Measurements from ENCODE around the gene USP15.

USP15 gene

DNA sequence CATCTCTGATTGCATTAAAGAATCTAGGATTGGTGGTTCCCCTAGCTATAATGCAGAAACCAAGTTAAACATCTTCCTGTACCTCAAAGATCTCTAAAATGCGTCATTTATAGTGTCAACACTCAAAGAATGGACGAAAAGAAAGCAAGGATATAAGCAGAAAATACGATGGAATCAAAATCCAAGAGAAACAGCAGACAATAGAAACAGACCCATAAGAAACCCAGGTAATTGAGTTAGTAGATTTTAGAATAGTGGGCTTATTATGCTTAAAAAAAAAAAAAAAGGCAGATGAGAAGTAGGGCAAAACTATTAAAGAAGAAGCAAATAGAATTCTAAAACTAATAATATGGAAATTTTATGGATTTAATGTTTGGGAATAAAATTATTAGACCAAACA lies 44.4 kb downstream of the USP15 start:
- POLR2A ChIA-PET: no interaction called here
- CTCF ChIA-PET: interaction anchor here (1.3 to 1.7 kb wide), 2 partner anchors 10 to 27 kb away, joined by 3 read pairs; no protein-coding TSS in a partner anchor
- TF ChIP-seq, protein P1, sequence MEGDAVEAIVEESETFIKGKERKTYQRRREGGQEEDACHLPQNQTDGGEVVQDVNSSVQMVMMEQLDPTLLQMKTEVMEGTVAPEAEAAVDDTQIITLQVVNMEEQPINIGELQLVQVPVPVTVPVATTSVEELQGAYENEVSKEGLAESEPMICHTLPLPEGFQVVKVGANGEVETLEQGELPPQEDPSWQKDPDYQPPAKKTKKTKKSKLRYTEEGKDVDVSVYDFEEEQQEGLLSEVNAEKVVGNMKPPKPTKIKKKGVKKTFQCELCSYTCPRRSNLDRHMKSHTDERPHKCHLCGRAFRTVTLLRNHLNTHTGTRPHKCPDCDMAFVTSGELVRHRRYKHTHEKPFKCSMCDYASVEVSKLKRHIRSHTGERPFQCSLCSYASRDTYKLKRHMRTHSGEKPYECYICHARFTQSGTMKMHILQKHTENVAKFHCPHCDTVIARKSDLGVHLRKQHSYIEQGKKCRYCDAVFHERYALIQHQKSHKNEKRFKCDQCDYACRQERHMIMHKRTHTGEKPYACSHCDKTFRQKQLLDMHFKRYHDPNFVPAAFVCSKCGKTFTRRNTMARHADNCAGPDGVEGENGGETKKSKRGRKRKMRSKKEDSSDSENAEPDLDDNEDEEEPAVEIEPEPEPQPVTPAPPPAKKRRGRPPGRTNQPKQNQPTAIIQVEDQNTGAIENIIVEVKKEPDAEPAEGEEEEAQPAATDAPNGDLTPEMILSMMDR (IDR thresholded peaks at IDR 0.05; ENCODE audit: control extremely low read depth, extremely low read depth, low read depth, missing control alignments): no peak
- no peak for DNase-seq (ENCODE audit: extremely low spot score)

DNA sequence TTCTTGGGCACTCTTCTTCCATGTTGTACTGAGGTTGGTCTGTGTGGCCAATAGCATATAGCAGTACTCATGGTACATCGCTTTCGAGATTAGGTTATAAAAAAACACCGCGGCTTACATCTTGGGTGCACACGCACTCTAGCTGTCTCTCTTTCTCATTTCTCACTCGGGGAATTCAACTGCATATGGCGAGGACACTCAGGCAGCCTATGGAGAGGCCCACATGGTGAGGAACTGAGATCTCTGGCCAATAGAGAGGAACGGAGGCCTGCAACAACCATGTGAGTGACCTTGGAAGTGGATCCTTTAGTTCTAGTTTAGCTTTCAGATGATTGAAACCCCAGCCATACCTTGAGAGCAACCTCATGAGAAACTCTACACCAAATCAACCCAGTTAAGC lies 45.6 kb downstream of the USP15 start:
- TF ChIP-seq, protein P1 (IDR thresholded peaks at IDR 0.05; ENCODE audit: control extremely low read depth, extremely low read depth, low read depth, missing control alignments): no peak
- CTCF ChIA-PET: interaction anchor here (0.8 to 1.7 kb wide), 2 partner anchors 25 to 26 kb away, joined by 3 read pairs; no protein-coding TSS in a partner anchor
- no peak for DNase-seq (ENCODE audit: extremely low spot score)
- POLR2A ChIA-PET: no interaction called here

DNA sequence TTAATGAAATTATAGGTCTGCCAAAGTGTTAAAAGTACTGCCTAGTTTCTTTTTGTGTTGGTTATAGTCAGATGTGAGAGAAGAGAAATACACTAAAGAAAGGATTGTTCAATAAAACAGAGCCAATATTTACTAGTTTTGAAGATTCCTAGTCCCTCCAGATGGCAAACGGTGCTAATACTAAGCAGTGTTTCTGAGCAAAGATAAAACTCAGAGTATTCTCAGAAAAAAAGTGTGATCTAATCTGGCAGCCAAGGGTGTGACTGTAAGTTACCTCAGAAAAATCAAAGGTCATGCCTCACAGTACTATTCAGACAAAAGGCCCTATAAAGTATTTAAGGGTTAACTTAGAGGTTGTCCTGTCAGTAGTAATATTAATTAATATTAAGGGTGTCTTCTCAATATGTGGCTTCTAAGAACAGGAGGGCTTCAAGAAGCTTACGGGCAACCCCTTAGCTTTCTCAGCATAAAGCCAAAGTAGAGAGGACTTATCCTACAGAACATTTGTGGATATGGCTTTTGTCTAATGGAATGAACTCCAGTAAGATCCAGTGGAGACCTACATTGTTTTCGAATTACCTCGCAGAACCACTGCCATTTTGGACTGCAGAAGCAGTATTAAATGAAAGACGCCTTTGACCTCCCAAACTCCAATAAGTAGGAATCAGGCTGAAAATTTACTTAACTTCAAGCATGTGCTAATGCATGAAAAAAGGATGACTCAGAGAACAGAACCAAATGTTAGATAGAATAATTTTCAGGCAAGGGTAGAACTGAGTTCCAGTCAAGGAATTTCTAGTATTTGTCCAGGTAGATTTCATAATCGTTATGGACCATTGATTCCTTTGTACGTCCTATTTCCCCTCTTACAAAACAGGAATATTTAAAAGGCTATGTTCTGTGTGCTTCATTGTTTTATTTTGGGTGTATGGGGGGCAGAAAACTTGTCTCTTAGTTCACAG lies 46.6 kb downstream of the USP15 start:
- POLR2A ChIA-PET: no interaction called here
- TF ChIP-seq, protein P1 (IDR thresholded peaks at IDR 0.05; ENCODE audit: control extremely low read depth, extremely low read depth, low read depth, missing control alignments): no peak
- no peak for DNase-seq (ENCODE audit: extremely low spot score)
- CTCF ChIA-PET: interaction anchor here (0.8 to 1.0 kb wide), 2 partner anchors 11 to 26 kb away, joined by 3 to 7 read pairs; no protein-coding TSS in a partner anchor

DNA sequence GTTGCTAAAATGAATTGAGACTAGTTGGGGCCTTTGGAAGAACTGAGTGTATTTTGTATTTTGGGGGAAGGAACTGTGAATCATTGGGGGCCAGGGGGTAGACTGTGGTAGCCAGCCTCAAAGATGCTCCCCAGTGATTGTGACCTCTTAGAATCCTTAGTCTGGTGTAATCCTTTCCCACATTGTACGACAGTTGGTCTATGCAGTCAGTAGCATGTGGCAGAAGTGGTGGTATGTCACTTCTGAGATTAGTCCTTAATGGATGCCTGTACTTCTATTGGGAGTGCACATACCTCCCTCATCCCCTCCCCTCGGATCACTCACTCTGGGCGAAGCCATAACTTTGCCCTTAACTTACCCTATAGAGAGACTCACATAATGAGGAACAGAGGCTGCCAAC lies 48.0 kb downstream of the USP15 start:
- TF ChIP-seq, protein P1 (IDR thresholded peaks at IDR 0.05; ENCODE audit: control extremely low read depth, extremely low read depth, low read depth, missing control alignments): no peak
- POLR2A ChIA-PET: no interaction called here
- CTCF ChIA-PET: interaction anchor here (1.0 kb wide), 1 partner anchor 9 kb away, joined by 7 read pairs; no protein-coding TSS in a partner anchor
- no peak for DNase-seq (ENCODE audit: extremely low spot score)

DNA sequence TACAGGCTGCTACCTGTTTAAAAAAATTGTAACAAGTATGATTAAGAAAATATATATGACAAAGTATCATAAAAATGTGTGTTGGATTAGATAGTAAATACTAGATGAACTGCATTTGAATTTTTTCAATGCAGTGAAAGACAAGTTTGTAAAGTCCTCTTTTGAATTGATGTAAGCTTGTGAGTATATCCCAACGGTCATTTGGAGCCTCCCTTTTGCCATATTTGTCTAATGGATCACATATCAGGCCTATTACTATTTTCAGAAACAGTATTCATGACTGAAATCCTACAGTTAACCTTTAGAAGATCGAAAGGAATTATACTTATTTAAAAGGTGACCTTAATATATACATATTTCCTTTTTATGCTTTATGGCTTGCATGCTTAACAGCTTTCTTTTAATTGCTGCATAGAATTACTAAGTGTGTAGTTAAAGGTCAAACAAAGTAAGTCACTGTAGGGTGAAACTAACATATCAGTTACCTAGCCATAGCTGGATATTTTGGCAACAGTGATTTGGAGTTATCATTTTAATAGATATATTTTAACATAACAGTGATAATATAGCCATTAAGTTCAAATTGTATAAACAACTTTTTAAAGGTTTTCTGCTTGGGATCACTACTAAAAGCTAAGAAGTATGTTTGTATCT lies 53.6 kb downstream of the USP15 start:
- TF ChIP-seq, protein P1 (IDR thresholded peaks at IDR 0.05; ENCODE audit: control extremely low read depth, extremely low read depth, low read depth, missing control alignments): no peak
- DNase-seq (ENCODE audit: extremely low spot score): no peak
- CTCF ChIA-PET: interaction anchor here (0.9 to 1.2 kb wide), 4 partner anchors 9 to 30 kb away, joined by 3 to 5 read pairs (median 3); no protein-coding TSS in a partner anchor
- POLR2A ChIA-PET: no interaction called here

DNA sequence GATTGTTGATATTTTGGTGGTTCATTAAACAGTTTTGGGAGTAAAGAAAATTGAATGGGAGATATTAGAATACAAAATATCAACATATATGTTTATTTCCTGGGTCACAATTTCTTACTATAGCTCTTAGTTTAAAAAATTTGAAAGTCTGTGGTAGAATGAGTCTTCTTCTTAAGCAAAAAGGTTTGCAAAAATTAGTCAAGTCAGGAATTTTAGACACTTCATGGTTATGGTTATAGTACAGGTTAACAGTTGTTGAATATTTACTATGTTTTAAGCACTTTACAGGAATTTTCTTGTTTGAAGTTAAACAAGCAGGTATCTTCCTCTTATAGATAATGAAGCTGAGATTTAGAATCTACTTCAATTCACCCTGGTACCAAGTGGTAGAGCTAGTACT lies 56.8 kb downstream of the USP15 start:
- ChIA-PET CTCF (interaction anchor here (1.1 to 2.2 kb wide), 8 partner anchors 9 to 118 kb away, joined by 3 to 7 read pairs (median 4); no protein-coding TSS in a partner anchor), POLR2A (no interaction called here)
- TF ChIP-seq, protein P1 (IDR thresholded peaks at IDR 0.05; ENCODE audit: control extremely low read depth, extremely low read depth, low read depth, missing control alignments): no peak
- no peak for DNase-seq (ENCODE audit: extremely low spot score)
